Muscle layer of colon (tissue), 2 donors: ENCODE results near the gene MAP2K2.

Experiments
- H3K27ac ChIP-seq: one replicate; pipeline ENCODE4 v1.7.0; 2013; ENCODE audit warnings: low read depth, mild to moderate bottlenecking, low read length, moderate library complexity
- H3K27me3 ChIP-seq, 2 donors: one replicate each; pipeline ENCODE4 v1.7.0; 2013; ENCODE audit warnings: low read length in 2 of 2, mild to moderate bottlenecking in 2 of 2; ENCODE audit not compliant: insufficient read depth in 2 of 2, control insufficient read depth in 1 of 2
- H3K36me3 ChIP-seq: one replicate; pipeline ENCODE4 v1.7.0; 2013; ENCODE audit warnings: mild to moderate bottlenecking, low read length; ENCODE audit not compliant: insufficient read depth
- H3K4me1 ChIP-seq: one replicate; pipeline ENCODE4 v1.7.0; 2013; ENCODE audit warnings: mild to moderate bottlenecking, low read length; ENCODE audit not compliant: insufficient read depth
- H3K4me3 ChIP-seq, 2 donors: one replicate each; pipeline ENCODE4 v1.7.0; 2013; ENCODE audit warnings: low read length in 2 of 2, low read depth in 1 of 2, mild to moderate bottlenecking in 1 of 2, moderate library complexity in 1 of 2
- H3K9ac ChIP-seq: one replicate; pipeline ENCODE4 v1.7.0; 2013; ENCODE audit warnings: low read length
- H3K9me3 ChIP-seq: one replicate; pipeline ENCODE4 v1.7.0; 2013; ENCODE audit warnings: mild to moderate bottlenecking, low read length
- donor health status: abdominal sarcoma.
- donor health status: Adenocarcinoma of cecum.

Gene MAP2K2

DNA sequence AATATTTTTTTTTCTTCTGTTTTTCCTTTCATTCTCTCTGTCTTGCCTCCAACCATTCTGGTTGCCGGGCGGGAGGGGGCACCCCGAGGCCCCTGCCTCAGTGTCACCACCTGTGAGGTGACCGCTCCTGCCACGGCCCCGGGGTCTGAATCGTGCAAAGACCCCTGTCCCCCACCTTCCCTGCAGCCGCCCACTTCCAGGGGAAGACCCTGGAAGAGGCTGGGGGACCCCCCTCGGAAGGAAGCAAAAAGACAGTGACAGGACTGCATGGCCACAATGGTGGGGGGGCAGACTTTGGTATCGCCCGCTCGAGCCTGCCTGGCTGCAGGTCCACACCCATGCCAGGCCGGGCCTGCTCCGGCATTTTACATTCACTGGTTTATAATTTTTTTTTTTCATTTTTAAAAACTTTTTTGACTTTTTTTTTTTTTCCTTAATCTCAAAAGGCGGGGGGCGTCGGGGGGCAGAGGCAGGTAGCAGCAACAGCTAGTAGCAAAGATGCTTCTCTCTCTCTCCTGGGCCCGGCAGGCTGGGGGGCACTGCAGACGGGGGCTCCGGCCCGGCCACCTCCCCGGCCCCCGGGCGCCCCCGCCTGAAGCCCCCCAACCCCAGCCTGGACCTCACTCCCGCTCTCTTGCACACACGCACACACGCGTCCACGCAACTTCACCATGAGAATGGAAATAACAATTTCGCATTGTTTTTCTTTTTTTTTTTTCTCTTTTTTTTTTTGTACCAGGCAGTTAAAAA, 79.8 kb downstream of the MAP2K2 start:
- Histone ChIP-seq H3K9ac (no peak overlapping the region), H3K36me3 (no peaks in the 10 kb centered on the region), H3K9me3 (no peaks in the 10 kb centered on the region), H3K27me3 (no peaks in the 10 kb centered on the region), H3K27ac (no peak overlapping the region), H3K4me1 (no peaks in the 10 kb centered on the region), H3K4me3 (no peak overlapping the region)

DNA sequence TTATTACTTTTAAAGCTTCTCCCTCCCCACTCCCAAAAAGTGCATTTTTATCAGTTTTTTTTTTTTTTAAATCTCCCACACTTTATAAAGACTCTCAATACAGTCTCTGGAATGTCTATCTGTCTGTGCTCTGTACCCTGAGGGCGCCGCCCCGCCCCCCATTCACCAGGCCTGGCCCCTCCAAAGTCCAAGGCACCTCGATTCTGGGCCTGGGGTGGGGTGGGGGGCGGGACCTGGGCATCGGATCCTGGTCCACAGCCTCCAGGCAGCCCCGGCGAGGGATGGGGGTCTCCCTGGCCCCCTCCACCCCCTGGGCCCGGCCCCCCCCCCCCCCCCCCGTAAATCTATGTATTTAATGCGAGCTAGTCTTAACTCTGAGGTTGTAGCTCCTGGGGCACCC, 80.5 kb downstream of the MAP2K2 start:
- Histone ChIP-seq H3K27me3 (no peaks in the 10 kb centered on the region), H3K9ac (no peak overlapping the region), H3K27ac (no peak overlapping the region), H3K4me1 (no peaks in the 10 kb centered on the region), H3K4me3 (no peak overlapping the region), H3K9me3 (no peaks in the 10 kb centered on the region), H3K36me3 (no peaks in the 10 kb centered on the region)

DNA sequence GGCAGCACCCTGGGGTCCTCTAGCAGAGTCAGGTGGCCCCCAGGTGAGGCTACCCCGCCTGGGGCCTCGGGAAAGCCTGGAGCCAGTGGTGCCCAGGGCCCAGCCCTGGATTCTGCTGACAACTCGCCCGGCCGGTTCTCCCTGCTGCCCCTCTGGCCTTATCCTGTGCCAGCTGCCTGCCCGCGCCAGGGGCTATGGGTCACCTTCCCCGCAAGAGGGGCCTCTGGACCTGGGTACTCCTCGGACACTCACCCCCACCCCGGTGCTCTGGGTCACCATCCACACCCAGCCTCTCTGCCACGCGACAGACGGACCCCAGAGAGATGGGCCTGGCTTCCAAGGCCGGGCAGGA, 81.2 kb downstream of the MAP2K2 start:
- H3K36me3 ChIP-seq, result peaks cover 2% of the 10 kb centered on the region
- no peak overlapping the region for H3K4me3 ChIP-seq
- no peaks in the 10 kb centered on the region for H3K9me3 ChIP-seq
- no peaks in the 10 kb centered on the region for H3K27me3 ChIP-seq
- H3K9ac ChIP-seq, result no peak overlapping the region
- no peak overlapping the region for H3K27ac ChIP-seq
- no peaks in the 10 kb centered on the region for H3K4me1 ChIP-seq

DNA sequence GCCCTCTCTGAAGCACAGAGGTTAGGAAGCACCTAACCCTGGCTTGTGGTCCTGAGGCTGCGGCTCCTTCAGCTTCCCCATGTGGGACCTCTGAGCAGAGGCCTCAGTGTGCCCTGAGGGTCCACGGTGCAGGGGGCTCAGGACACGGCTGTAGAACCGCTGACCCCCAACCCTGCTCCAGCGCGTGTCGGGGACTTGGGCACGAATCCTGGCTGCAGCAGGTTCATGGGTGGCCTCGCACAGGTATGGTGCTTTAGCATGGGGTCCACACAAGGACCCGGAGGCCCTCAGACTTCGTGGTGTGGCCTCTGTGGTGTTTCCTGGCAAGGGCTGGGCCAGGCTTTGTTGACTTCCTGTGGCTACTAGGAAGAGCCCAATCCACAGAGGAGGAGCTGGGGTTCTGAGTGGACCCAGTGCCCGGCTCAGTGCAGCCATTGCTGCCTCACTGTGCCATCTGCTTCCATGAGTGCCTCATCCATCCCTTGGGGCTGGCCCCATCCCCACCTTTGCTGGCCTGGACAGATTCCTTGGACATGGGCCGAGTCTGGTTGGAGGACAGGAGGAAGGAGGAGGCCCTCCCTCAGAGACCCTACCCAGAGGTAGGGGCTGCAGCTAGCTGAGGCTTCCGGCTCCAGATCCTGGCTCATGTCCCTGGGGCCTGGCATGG, 81.7 kb downstream of the MAP2K2 start:
- H3K9me3 ChIP-seq, result no peaks in the 10 kb centered on the region
- H3K27ac ChIP-seq, result no peak overlapping the region
- no peaks in the 10 kb centered on the region for H3K27me3 ChIP-seq
- no peak overlapping the region for H3K9ac ChIP-seq
- H3K4me3 ChIP-seq, result no peak overlapping the region
- peaks cover 7% of the 10 kb centered on the region for H3K36me3 ChIP-seq
- H3K4me1 ChIP-seq, result no peaks in the 10 kb centered on the region
